Esophagus squamous epithelium (tissue), 4 donors: ENCODE data around the gene PLA2G7.

Experiments used
- CTCF ChIP-seq, 6 experiments: fragments of 450-650 bp in 4 of 6; fragments of 200-600 bp in 2 of 6; sonication (generic) in 2 of 6; IDR thresholded peaks; one replicate each; pipeline ENCODE4 v1.5.1; 2016 to 2019; ENCODE audit warnings: antibody characterized with exemption in 6 of 6, mild to moderate bottlenecking in 4 of 6, moderate library complexity in 4 of 6
- POLR2A ChIP-seq, 4 donors: fragments of 450-650 bp; IDR thresholded peaks; one replicate each; pipeline ENCODE4 v1.6.1; 2017; ENCODE audit warnings: antibody characterized with exemption in 4 of 4, mild to moderate bottlenecking in 4 of 4, moderate library complexity in 3 of 4

DNA sequence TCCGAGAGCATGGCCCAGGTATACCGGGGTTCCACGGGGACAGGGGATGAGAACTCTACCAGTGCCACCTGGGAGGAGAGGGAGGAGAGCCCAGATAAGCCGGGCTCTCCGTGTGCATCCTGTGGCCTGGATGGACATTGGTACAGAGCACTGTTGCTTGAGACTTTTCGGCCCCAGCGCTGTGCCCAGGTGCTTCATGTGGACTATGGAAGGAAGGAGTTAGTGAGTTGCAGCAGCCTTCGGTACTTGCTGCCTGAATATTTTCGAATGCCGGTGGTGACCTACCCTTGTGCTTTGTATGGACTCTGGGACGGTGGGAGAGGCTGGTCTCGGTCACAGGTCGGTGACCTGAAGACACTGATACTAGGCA, 46.2 kb downstream of the PLA2G7 start:
- no peak for TF ChIP-seq CTCF (IDR thresholded peaks at IDR 0.05)
- no peak for TF ChIP-seq POLR2A (IDR thresholded peaks at IDR 0.05)
